HepG2 (cell line): ENCODE data around the gene PRDX2. TPM values are rescaled to one million over a fixed set of nuclear protein-coding genes. Genes with fewer than 3 reads are reported as not detected.

ENCODE experiments used
- CENPX ChIP-seq: sonication (generic); formaldehyde crosslinking; IDR thresholded peaks from 2 replicates; pipeline ENCODE4 v1.9.0; 2021; ENCODE audit warnings: mild to moderate bottlenecking, missing genetic modification reagents, moderate library complexity
- DMTF1 ChIP-seq: sonication (generic); formaldehyde crosslinking; IDR thresholded peaks from 2 replicates; pipeline ENCODE4 v1.4.0; 2020; ENCODE audit warnings: mild to moderate bottlenecking, missing genetic modification reagents
- EZH2 ChIP-seq: conservative IDR thresholded peaks from 2 replicates; pipeline ENCODE4 v1.6.1; 2012; ENCODE audit warnings: mild to moderate bottlenecking, low read depth, low read length, moderate library complexity
- FOXK2 ChIP-seq: fragments of 450-650 bp; IDR thresholded peaks from 2 replicates; pipeline ENCODE4 v1.6.1; 2016
- HOXD1 ChIP-seq: sonication (generic); formaldehyde crosslinking; IDR thresholded peaks from 2 replicates; pipeline ENCODE4 v1.5.0; 2020; ENCODE audit warnings: missing genetic modification reagents
- MXD3 ChIP-seq: IDR thresholded peaks from 2 replicates; pipeline ENCODE4 v1.6.1; 2016; ENCODE audit warnings: mild to moderate bottlenecking, missing biosample characterization, missing genetic modification reagents
- PRPF4 ChIP-seq: fragments of 200-400 bp; formaldehyde crosslinking; IDR thresholded peaks from 2 replicates; pipeline ENCODE4 v1.6.1; 2016; ENCODE audit warnings: low read length, low read depth; ENCODE audit not compliant: poor library complexity, severe bottlenecking
- RERE ChIP-seq: IDR thresholded peaks from 2 replicates; pipeline ENCODE4 v1.6.1; 2016; ENCODE audit warnings: low read depth, missing genetic modification reagents, missing compliant biosample characterization
- SMAD9 ChIP-seq: sonication (generic); formaldehyde crosslinking; IDR thresholded peaks from 2 replicates; pipeline ENCODE4 v1.5.1; 2020; ENCODE audit warnings: mild to moderate bottlenecking, missing genetic modification reagents
- TEAD3 ChIP-seq: optimal IDR thresholded peaks from 2 replicates; pipeline ENCODE3; 2016; ENCODE audit warnings: borderline replicate concordance
- ZFP41 ChIP-seq: sonication (generic); formaldehyde crosslinking; IDR thresholded peaks from 2 replicates; pipeline ENCODE4 v1.4.0; 2020; ENCODE audit warnings: mild to moderate bottlenecking, missing genetic modification reagents, borderline replicate concordance
- ZFX ChIP-seq: sonication (generic); formaldehyde crosslinking; IDR thresholded peaks from 2 replicates; pipeline ENCODE4 v1.4.0; 2020; ENCODE audit warnings: mild to moderate bottlenecking, low read depth, missing genetic modification reagents, moderate library complexity
- ZNF142 ChIP-seq: sonication (generic); formaldehyde crosslinking; IDR thresholded peaks from 2 replicates; pipeline ENCODE4 v1.4.0; 2020; ENCODE audit warnings: missing genetic modification reagents
- ZNF33B ChIP-seq: sonication (generic); formaldehyde crosslinking; IDR thresholded peaks from 2 replicates; pipeline ENCODE4 v1.5.1; 2020; ENCODE audit warnings: mild to moderate bottlenecking, missing genetic modification reagents
- ZNF557 ChIP-seq: sonication (generic); formaldehyde crosslinking; IDR thresholded peaks from 2 replicates; pipeline ENCODE4 v1.4.0; 2020; ENCODE audit warnings: missing genetic modification reagents
- ZNF891 ChIP-seq: sonication (generic); formaldehyde crosslinking; IDR thresholded peaks from 2 replicates; pipeline ENCODE4 v1.5.0; 2020; ENCODE audit warnings: mild to moderate bottlenecking, missing genetic modification reagents
- polyA plus RNA-seq, 8 experiments: library from polyadenylated mRNA; depleted of rRNA in 3 of 8; stranded (reverse) in 7 of 8; unstranded in 1 of 8; fragments of >200 nt; fragmentation: Illumina TruSeq in 4 of 8; extraction: Trizol in 4 of 8; gene quantifications; 2 replicates each; pipeline versions ENCODE4 v1.2.1 to v1.2.3, GENCODE V29; 2011 to 2016; ENCODE audit warnings: low read depth in 4 of 8, missing spikeins in 1 of 8, mixed read lengths in 1 of 8; ENCODE audit not compliant: insufficient read depth in 1 of 8
- total RNA-seq, 5 experiments: library from RNA; depleted of rRNA; stranded (reverse); fragments of >200 nt; fragmentation: Illumina TruSeq; extraction: Trizol; gene quantifications; 2 replicates each; pipeline ENCODE4 v1.2.3, GENCODE V29; 2016; ENCODE audit warnings: low read depth in 1 of 5

The PRDX2 gene
- total and polyA plus RNA-seq, 2 of the 13 experiments (the other 11 are each of a cell fraction or from before 2014, with no cell fraction given) = 218 to 381 TPM

- TF ChIP-seq ZNF142 (CRISPR knock-in tag) (no peak), CENPX (CRISPR knock-in tag) (no peak), RERE (CRISPR knock-in tag) (no peak), ZNF557 (no peak), ZNF891 (CRISPR knock-in tag) (peak; percentile 35; the same call in 1 of the 2 replicates), MXD3 (peak; percentile 57; the same call in 1 of the 2 replicates), ZFP41 (CRISPR knock-in tag) (no peak), DMTF1 (CRISPR knock-in tag) (no peak), SMAD9 (CRISPR knock-in tag) (no peak), PRPF4 (no peak), HOXD1 (CRISPR knock-in tag) (peak; percentile 26; the same call in 1 of the 2 replicates), EZH2 (no peak), TEAD3 (CRISPR knock-in tag) (peak; percentile 59), ZNF33B (CRISPR knock-in tag) (no peak), ZFX (CRISPR knock-in tag) (peak; percentile 29), FOXK2 (peak; percentile 87)
These were observed 11.5 kb downstream of the PRDX2 start (continued) for GRCh38 chr19:12789904-12790619.
